ENCODE results near the gene CFAP99.

CFAP99 gene

DNA sequence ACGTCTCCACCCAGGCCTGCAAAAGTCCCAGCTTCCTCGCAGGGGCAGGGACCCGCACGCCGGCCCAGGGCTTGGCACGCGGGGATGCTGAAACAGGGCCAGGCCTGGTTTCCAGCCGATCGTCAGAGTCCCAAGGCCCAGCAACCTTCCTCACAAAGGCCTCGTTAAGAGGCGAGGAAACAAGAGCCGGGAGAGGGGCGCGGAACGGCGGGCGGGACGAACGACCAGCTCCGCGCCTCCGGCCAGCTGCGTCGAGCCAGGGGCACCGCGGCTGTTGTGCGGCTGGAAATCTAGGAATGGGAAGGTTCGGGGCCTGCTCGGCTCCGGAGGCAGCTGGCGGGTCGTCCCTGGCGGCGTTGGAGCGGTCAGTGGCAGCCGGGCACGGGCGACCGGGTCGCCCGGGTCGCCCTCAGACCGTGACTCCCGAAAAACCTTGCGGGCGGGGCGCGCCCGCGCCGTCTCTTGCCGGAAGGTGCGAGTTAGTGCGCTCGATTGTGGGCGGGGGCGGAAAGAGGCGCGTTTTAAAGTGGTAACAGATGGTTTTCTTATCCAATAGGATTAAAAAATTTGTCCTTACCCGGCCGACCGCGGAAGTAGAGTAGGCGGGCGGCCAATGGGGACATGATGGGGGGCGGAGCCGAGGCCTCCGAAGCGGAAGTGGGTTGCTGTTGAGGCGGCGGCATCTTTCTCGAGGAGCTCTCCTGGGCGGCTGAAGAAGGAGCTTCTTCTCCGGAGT is 49.9 kb downstream of the CFAP99 start, which contains the start of gene RNF4:
TSS of gene RNF4 (plus strand) at position 651 of the 736 bp plus-strand sequence. CDS start 21,388 bp downstream, outside the sequence.
- peak; percentile 95 for DNase-seq (ENCODE audit: low spot score)
- peak within 1 kb of the TSS; percentile 90 for H3K27ac ChIP-seq
- ChIA-PET CTCF (no interaction called here), POLR2A (ENCODE audit: low non-redundant PET) (no interaction called here)
- TF ChIP-seq, protein P1, sequence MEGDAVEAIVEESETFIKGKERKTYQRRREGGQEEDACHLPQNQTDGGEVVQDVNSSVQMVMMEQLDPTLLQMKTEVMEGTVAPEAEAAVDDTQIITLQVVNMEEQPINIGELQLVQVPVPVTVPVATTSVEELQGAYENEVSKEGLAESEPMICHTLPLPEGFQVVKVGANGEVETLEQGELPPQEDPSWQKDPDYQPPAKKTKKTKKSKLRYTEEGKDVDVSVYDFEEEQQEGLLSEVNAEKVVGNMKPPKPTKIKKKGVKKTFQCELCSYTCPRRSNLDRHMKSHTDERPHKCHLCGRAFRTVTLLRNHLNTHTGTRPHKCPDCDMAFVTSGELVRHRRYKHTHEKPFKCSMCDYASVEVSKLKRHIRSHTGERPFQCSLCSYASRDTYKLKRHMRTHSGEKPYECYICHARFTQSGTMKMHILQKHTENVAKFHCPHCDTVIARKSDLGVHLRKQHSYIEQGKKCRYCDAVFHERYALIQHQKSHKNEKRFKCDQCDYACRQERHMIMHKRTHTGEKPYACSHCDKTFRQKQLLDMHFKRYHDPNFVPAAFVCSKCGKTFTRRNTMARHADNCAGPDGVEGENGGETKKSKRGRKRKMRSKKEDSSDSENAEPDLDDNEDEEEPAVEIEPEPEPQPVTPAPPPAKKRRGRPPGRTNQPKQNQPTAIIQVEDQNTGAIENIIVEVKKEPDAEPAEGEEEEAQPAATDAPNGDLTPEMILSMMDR (conservative IDR thresholded peaks at IDR 0.05; ENCODE audit: low read depth), result no peak

DNA sequence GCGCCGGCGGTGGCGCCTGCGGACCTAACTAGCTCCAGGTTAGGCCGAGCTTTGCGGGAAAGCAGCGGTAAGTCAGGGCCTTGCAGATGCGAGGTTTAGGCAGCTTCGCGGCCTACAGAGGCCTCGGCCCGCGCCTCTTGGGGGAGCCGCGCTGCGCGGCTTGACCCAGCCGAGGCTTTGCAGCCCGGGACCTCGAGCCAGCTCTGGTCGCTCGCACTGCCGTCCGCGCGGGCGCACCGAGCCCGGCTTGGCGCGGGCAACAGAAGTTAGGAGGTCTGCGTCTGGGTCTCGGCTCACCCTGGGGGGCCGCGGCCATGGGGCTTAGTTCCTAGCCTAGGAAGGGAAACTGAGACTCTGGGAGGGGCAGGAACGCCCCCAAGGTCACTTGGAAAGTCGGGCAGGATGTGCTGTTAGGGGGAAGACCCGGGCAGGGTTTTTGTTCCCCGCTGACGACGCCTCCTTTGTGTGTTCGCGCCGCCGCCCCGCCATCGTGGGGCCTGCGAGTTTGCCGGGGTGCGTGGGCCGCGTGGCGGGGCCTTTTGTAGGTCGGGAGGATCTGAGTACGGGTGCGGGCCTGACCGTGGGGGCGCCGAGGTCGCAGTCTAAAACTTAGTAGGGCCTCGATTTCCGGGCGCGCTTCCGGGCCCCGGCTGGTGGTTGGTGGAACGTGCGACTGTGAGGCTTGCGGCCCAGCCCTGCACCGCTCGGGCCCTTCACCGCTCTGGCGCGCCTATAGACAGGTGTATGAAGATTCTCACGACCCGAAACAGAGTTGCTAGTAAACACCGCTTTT is 50.6 kb downstream of the CFAP99 start:
- ChIA-PET POLR2A (ENCODE audit: low non-redundant PET) (interaction anchor here (0.6 kb wide), 1 partner anchor 112 kb away, joined by 3 read pairs; no protein-coding TSS in a partner anchor), CTCF (interaction anchor here (0.6 to 1.1 kb wide), 2 partner anchors 21 to 739 kb away, joined by 3 read pairs; no protein-coding TSS in a partner anchor)
- TF ChIP-seq, protein P1 (conservative IDR thresholded peaks at IDR 0.05; ENCODE audit: low read depth), result no peak
- peak overlapping the region; percentile 90 for H3K27ac ChIP-seq
- DNase-seq (ENCODE audit: low spot score), result peak; percentile 41

DNA sequence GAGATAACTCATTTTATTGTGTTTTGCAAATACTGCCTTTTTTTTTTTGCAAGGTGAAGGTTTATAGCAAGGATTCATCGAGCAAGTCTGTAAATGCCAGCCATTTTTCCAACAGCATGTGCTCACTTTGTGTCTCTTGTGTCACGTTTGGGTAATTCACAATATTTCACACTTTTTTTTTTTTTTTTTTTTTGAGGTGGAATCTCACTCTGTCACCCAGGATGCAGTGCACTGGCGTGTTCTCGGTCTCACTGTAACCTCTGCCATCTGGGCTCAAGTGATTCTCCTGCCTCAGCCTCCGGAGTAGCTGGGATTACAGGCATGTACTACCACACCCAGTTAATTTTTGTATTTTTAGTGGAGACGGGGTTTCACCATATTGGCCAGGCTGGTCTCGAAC is 52.0 kb downstream of the CFAP99 start:
- CTCF ChIA-PET, result interaction anchor here (0.8 to 1.1 kb wide), 2 partner anchors 19 to 97 kb away, joined by 3 read pairs; no protein-coding TSS in a partner anchor
- no peak overlapping the region for H3K27ac ChIP-seq
- TF ChIP-seq, protein P1 (conservative IDR thresholded peaks at IDR 0.05; ENCODE audit: low read depth), result no peak
- DNase-seq (ENCODE audit: low spot score), result no peak
- POLR2A ChIA-PET (ENCODE audit: low non-redundant PET), result no interaction called here

DNA sequence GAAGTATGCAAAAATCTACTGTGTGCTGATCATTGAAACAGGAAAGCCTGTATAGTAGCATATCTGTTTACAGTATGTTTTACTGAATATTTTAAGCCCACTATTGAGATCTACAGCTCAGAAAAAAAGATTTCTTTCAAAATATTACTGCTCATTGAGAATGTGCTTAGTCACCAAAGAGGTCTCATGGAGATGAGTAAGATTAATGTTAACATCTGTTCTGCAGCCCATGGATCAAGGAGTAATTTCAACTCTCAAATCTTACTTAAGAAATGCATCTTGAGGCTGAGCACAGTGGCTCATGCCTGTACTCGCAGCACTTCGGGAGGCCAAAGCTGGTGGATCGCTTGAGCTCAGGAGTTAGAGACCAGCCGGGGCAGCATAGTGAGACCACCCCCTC is 53.4 kb downstream of the CFAP99 start:
- H3K27ac ChIP-seq, result no peak overlapping the region
- no peak for DNase-seq (ENCODE audit: low spot score)

DNA sequence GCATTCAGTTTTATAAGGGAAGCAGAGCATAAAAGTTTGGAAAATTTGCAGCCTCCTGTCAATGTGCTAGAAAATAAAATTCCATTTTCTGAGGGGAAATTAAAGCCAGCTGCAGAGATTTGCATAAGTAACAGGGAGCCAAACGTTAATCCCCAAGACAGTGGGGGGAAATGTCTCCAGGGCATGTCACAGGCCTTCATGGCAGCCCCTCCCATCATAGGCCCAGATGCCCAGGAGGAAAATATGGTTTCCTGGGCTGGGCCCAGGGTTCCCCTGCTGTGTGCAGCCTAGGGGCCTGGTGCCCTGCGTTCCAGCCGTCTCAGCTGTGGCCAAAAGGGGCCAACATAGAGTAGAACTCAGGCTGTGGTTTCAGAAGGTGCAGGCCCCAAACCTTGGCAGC is 59.5 kb downstream of the CFAP99 start:
- H3K27ac ChIP-seq, result peak overlapping the region; percentile 25
- POLR2A ChIA-PET (ENCODE audit: low non-redundant PET), result no interaction called here
- TF ChIP-seq, protein P1 (conservative IDR thresholded peaks at IDR 0.05; ENCODE audit: low read depth), result no peak
- DNase-seq (ENCODE audit: low spot score), result no peak
- CTCF ChIA-PET, result no interaction called here

More for the DNA sequence above, 53.4 kb downstream of the CFAP99 start:
- POLR2A ChIA-PET (ENCODE audit: low non-redundant PET), result no interaction called here
- TF ChIP-seq, protein P1 (conservative IDR thresholded peaks at IDR 0.05; ENCODE audit: low read depth), result no peak
- CTCF ChIA-PET, result interaction anchor here (0.6 kb wide), 1 partner anchor 35 kb away, joined by 3 read pairs; no protein-coding TSS in a partner anchor

DNA sequence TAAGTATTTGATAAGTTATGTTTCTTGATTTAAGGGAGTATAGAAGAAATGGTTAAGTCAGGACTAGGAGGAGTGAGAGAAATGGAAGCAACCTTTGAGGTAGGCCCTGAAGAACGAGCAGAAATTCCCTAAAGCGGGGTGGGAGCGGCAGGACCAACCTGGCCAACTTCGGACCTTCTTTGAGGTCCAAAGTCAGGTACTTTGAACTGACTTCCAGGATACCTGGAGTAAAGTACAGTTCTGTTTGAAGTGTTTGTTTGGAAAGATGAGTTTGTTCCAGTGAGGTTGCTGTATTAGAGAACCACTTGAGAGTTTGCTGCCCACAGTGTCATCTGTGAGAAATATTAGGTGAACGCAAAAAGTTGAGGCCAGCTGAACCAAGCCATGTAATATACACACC is 61.9 kb downstream of the CFAP99 start:
- no peak overlapping the region for H3K27ac ChIP-seq
- ChIA-PET POLR2A (ENCODE audit: low non-redundant PET) (no interaction called here), CTCF (interaction anchor here (0.6 kb wide), 1 partner anchor 523 kb away, joined by 3 read pairs; no protein-coding TSS in a partner anchor)
- TF ChIP-seq, protein P1 (conservative IDR thresholded peaks at IDR 0.05; ENCODE audit: low read depth), result no peak
- DNase-seq (ENCODE audit: low spot score), result no peak

Data from RWPE1 (cell line).